ENCODE results near the gene CLDND1. TPM values are rescaled to one million over a fixed set of nuclear protein-coding genes. Genes with fewer than 3 reads are reported as not detected.

The CLDND1 gene
- total and polyA plus RNA-seq, 2 of the 4 experiments (the other 2 are of a cell fraction) = 75.8 to 78.3 TPM

DNA sequence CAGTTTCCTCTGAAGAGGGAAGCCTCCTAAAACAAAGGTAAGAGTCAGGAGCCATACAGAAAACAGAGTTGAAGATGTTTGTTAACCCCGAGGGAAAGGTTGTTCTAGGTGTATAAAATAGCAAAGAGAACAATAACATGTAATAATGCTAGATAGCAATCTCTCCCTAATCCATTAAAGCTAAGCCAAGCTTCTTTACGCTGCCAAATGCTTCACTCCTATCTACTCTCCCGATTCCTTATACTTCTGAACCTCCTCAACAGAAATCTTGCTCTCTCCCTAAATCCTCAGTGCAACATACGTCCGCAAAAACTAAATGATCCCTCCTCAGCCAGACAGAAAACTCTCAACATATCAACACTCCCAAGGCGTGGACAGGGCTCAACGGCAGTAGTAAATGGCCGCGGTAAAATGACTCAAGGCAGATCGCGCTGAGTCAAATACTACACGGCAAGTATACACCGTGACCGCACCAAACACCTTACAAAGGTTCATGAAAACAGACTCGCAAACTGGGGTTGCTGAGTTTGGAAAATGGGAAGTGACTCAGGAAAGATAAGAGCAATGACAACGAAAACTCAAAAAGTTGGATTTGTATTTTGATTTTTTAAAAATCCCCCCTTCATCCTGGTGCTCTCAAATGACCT lies 682 bp downstream of the CLDND1 start:
- peak overlapping the region; percentile 78 for H4K91ac ChIP-seq (ENCODE audit: insufficient read depth, low read depth, low read length)
- TF ChIP-seq BHLHE40 (IDR thresholded peaks at IDR 0.05; ENCODE audit: low read depth, low read length) (no peak), MAZ (IDR thresholded peaks at IDR 0.05; ENCODE audit: borderline replicate concordance, low read depth, low read length) (no peak), CEBPB (IDR thresholded peaks at IDR 0.05; ENCODE audit: low read depth, low read length) (no peak), MAFK (IDR thresholded peaks at IDR 0.05; ENCODE audit: low read depth, low read length) (peak; percentile 49; the same call in 1 of the 2 replicates), FOS (IDR thresholded peaks at IDR 0.05; ENCODE audit: low read depth, low read length) (no peak), RFX5 (IDR thresholded peaks at IDR 0.05; ENCODE audit: low read depth, low read length) (no peak), MXI1 (IDR thresholded peaks at IDR 0.05; ENCODE audit: borderline replicate concordance, low read depth, low read length) (peak; percentile 43; the same call in 1 of the 2 replicates), POLR2A (IDR thresholded peaks at IDR 0.05; ENCODE audit: low read depth, low read length) (no peak; the same call in 1 of the 2 replicates), CHD1 (IDR thresholded peaks at IDR 0.05; ENCODE audit: low read depth, low read length) (no peak), SMC3 (IDR thresholded peaks at IDR 0.05; ENCODE audit: low read depth, low read length) (no peak), RCOR1 (IDR thresholded peaks at IDR 0.05; ENCODE audit: insufficient replicate concordance, low read length) (no peak), RAD21 (IDR thresholded peaks at IDR 0.05; ENCODE audit: low read length) (no peak; the same call in 1 of the 2 replicates), NFE2L2 (IDR thresholded peaks at IDR 0.05; ENCODE audit: low read depth, low read length) (peak; percentile 20; the same call in 1 of the 2 replicates)
- TF ChIP-seq, protein P1, sequence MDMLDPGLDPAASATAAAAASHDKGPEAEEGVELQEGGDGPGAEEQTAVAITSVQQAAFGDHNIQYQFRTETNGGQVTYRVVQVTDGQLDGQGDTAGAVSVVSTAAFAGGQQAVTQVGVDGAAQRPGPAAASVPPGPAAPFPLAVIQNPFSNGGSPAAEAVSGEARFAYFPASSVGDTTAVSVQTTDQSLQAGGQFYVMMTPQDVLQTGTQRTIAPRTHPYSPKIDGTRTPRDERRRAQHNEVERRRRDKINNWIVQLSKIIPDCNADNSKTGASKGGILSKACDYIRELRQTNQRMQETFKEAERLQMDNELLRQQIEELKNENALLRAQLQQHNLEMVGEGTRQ (IDR thresholded peaks at IDR 0.05; ENCODE audit: low read depth, low read length) = no peak
- TF ChIP-seq, protein P2, sequence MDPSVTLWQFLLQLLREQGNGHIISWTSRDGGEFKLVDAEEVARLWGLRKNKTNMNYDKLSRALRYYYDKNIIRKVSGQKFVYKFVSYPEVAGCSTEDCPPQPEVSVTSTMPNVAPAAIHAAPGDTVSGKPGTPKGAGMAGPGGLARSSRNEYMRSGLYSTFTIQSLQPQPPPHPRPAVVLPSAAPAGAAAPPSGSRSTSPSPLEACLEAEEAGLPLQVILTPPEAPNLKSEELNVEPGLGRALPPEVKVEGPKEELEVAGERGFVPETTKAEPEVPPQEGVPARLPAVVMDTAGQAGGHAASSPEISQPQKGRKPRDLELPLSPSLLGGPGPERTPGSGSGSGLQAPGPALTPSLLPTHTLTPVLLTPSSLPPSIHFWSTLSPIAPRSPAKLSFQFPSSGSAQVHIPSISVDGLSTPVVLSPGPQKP (IDR thresholded peaks at IDR 0.05; ENCODE audit: borderline replicate concordance, low read depth, low read length) = no peak

More for the DNA sequence above, 682 bp downstream of the CLDND1 start:
- Histone ChIP-seq H3K4me1 (ENCODE audit: control insufficient read depth, insufficient read depth, low read length) (peaks cover 2% of the 10 kb centered on the region; the same call in 1 of the 2 replicates), H3K4me2 (ENCODE audit: low read depth, low read length) (peak overlapping the region; percentile 82), H2BK15ac (ENCODE audit: low read depth, low read length) (0 out of 3 replicates have a peak overlapping the region, but pooled peaks have one; percentile 29), H2AFZ (replicated peaks; ENCODE audit: low read length, poor library complexity) (peak overlapping the region; percentile 99), H2AK5ac (ENCODE audit: low read depth, low read length) (no peak overlapping the region), H3K9me1 (ENCODE audit: insufficient read depth, low read length) (no peaks in the 10 kb centered on the region), H3K36me3 (ENCODE audit: control insufficient read depth, insufficient read depth, low read length) (peaks cover 1% of the 10 kb centered on the region), H4K20me1 (ENCODE audit: insufficient read depth, low read length) (peaks cover 5% of the 10 kb centered on the region; the same call in 1 of the 2 replicates), H2BK120ac (ENCODE audit: low read depth, low read length) (no peak overlapping the region), H3K4ac (ENCODE audit: low read depth, low read length) (peak overlapping the region; percentile 70), H3K9ac (ENCODE audit: low read depth, low read length) (peak overlapping the region; percentile 77), H3K27ac (ENCODE audit: insufficient read depth, low read length) (peak overlapping the region; percentile 93), H2BK5ac (ENCODE audit: low read depth, low read length, poor library complexity, severe bottlenecking) (peak overlapping the region; percentile 90), H3K4me3 (ENCODE audit: insufficient read depth, low read depth, low read length) (peak overlapping the region; percentile 75), H3K18ac (ENCODE audit: low read depth, low read length) (peak overlapping the region; percentile 59; the same call in 1 of the 2 replicates), H3K79me1 (ENCODE audit: low read depth in 1 of 2, low read length in 2 of 2) (peaks cover 24 to 25% of the 10 kb centered on the region in 2 experiments), H3K56ac (ENCODE audit: extremely low read depth, insufficient read depth, low read length) (peak overlapping the region; percentile 58), H3K27me3 (ENCODE audit: control insufficient read depth, insufficient read depth, low read length) (no peaks in the 10 kb centered on the region), H2AK9ac (replicated peaks; ENCODE audit: low read depth, low read length, poor library complexity) (peak overlapping the region; percentile 83), H3K9me3 (ENCODE audit: control insufficient read depth, insufficient read depth, low read length) (no peaks in the 10 kb centered on the region), H2BK20ac (ENCODE audit: low read depth, low read length) (no peak overlapping the region), H4K5ac (ENCODE audit: low read depth, low read length) (peak overlapping the region; percentile 39; the same call in 1 of the 2 replicates), H3K23ac (ENCODE audit: low read depth, low read length) (peak overlapping the region; percentile 84), H3K14ac (replicated peaks; ENCODE audit: low read depth, low read length) (peak overlapping the region; percentile 76), H4K8ac (ENCODE audit: low read depth in 2 of 2, low read length in 2 of 2) (peak overlapping the region; percentile 2 to 64; a peak in 3 of 4 replicates)
- ATAC-seq (ENCODE audit: low read depth) (peak; percentile 51), DNase-seq (peak; percentile 68)
- BruUV-seq (replicated peaks) = no TSS peak
- 0% methylated on average over 2 of the region's 16 CpGs; no CpG with 5 or more reads in 1 of the 2 experiments for WGBS, 2 experiments (ENCODE audit: extremely low coverage in 2 of 2, insufficient read length in 1 of 2)
- intact Hi-C loops (cut with micrococcal nuclease) (loop anchor here (5.0 kb wide), 1 partner anchor 65 kb away; no protein-coding TSS in a partner anchor), dilution Hi-C loops (cut with HindIII; ENCODE audit: low sequenced_read_pairs, unreplicated experiment) (no loop called here), in situ Hi-C loops (cut with MboI; ENCODE audit: low sequenced_read_pairs) (no loop called here)
- CTCF ChIA-PET = no interaction called here
- POLR2A ChIA-PET (ENCODE audit: unreplicated experiment) = no interaction called here

Data from IMR-90 (cell line).